Right ventricle myocardium superior (tissue), 1 donor: Measurements from ENCODE around the gene DUSP2. TPM values are rescaled to one million over a fixed set of nuclear protein-coding genes. Genes with fewer than 3 reads are reported as not detected.

ENCODE experiments used
- ATAC-seq: fragments of 200-7000 bp; cut with Tn5 transposase; one replicate; pipeline ENCODE4 v1.9.1; 2020; ENCODE audit warnings: mild to moderate bottlenecking; ENCODE audit not compliant: poor library complexity
- DNase-seq: peaks from one replicate; pipeline ENCODE4 v3.0.0-alpha.2; 2020
- intact Hi-C: fragments of 100-400 bp; cut with DNase I; formaldehyde crosslinking; loops from one replicate; pipeline ENCODE4 v1.11.2; 2022
- total RNA-seq: library from RNA; stranded (reverse); fragmentation: NEBNext Ultra II Directional; extraction: Animal tissue kit (Norgen Biotek cat#: 25700); gene quantifications from one replicate; pipeline ENCODE4 v1.2.1, GENCODE V29; 2021
- donor health status: DM: no; HTN: yes; CAD: no; lungs with severe emphysema.

DUSP2 gene
- total RNA-seq, 1 donor from 2014 or later = 1.5 TPM

DNA sequence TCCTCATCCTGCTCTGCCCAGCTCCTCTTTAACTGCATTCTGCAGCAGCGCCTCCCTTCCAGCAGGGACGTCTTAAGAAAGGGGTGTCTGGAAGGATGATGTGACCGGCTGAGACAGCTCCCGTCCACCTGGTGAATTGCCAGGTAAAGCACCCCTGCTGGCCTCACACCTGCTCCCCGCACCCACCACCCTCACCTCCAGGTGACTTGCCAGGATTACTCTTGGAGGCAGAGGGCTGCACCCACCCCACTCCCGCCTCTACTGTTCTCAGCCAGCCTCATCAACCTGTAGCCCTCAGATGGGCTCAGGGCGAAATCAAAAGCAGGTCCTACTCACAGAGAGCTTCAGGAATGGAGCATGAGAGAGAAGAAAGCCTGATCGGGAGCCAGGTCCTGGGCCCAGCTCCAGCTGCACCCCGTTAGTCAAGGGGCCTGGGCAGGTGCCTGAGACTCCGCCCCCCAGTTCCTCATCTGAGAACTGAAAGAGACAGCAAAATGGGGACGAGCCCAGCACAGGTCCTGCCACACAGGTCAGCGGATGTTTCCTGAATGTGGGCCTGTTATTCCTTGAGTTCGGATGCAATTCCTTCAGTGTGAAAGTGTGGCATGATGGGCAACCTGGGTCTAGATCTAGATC is 34.5 kb downstream of the DUSP2 start:
- intact Hi-C loops = loop anchor here (5.0 kb wide), 1 partner anchor 33 kb away; no protein-coding TSS in a partner anchor
- ATAC-seq (no peak), DNase-seq (no peak)

DNA sequence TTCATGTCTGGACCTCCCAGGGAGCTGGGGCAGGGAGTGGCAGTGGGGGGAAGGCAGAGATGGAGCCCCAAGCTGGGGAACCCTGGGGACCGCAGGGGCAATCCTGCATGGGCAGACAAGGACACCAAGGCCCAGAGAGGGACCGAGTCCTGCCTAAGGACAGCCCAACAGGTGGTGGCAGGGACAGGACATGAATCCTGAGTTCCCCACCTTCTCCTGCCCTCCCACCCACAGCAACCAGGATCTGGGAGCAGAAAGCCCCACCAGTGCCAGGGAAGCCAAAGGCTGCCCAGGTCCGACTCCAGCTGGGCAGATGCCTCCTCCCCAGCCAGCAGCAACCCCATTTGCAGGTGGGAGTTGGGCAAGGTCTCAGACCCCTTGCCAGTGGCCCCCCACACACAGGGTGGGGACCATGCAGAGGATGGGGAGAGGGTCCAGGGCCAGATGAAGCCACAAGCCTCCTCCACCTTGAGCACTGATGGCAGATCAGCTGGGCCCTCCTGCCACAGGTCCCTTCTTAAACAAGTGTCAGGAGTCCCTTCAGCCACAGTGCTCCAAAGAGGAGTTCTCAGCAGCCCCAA is 35.2 kb downstream of the DUSP2 start:
- intact Hi-C loops = loop anchor here (5.0 kb wide), 1 partner anchor 33 kb away; no protein-coding TSS in a partner anchor
- ATAC-seq (no peak), DNase-seq (no peak)

DNA sequence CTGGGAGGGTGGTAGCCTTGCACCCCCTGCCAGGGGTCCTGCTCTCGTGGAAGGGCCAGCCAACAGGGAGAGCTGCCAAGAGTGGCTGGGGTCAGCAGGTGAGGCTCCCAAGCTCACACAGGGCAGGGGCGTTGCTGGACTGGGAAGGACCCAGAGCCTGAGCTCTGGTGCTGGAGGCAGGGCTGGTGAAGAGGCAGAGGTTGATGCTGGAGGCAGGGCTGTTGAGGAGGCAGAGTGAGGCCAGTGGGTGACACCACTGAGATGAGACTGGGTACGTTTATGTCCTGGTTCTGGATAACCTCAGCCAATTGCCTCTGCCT is 35.9 kb downstream of the DUSP2 start:
- DNase-seq (no peak), ATAC-seq (peak; percentile 18)
- intact Hi-C loops = no loop called here

DNA sequence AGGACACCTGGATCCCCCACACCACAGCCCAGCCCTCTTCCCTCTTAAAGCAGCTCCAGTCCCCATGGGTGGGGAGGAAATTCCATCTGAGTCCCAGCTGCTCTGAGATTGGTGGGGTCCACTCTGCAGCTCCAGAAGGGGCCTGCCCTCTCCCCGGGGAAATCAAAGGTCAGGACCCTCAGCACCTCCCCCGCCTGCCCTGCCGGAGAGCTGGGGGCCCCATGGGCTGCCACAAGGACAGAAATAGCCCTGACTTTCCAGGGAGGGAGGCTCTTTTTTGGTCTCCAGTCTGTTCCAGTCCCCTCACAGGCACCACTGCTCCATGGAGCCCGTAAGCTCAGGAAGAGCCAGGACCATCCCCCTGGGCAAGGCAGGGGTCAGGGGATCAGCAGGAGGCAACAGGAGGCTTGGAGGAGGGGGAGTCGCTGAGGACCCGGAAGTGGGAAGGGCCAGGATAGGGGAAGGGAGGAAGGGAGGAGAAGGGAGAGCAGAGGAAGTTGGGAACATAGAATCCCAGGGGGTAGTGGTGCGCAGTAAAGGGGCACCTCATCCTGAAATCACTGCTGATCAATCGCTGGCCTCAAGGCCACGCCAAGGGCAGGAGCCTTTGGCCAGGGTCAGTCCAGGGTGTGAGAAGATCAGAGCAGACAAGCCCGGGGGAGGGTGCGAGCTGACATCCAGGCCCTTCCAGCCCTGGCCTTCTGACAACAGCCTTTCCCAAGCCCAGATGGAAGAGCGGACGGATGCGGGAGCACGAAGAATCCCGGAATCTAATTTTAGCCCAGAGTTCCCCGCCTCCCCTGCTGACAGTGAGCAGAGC is 36.5 kb downstream of the DUSP2 start:
- intact Hi-C loops = no loop called here
- DNase-seq (peak; percentile 76), ATAC-seq (peak; percentile 71)

DNA sequence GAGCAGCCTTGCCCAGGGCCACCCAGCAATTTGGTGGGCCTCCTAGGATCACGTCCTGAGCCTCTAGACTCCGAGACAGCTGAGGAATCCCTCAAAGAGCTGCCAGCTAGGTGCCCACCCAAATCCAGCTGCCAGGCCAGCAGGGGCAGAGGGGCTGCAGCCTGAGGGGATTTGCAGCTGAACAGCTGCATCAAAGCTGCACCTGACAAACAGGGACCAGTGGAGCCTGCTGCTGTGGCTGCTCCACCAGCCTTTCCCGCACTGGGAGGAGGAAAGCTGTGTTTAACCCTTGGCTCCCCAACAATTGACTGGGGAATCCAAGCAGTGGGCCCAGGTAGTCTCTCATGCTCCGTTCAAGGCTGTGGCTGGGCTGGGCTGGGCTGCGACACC is 37.1 kb downstream of the DUSP2 start:
- ATAC-seq (no peak), DNase-seq (no peak)
- intact Hi-C loops = no loop called here

DNA sequence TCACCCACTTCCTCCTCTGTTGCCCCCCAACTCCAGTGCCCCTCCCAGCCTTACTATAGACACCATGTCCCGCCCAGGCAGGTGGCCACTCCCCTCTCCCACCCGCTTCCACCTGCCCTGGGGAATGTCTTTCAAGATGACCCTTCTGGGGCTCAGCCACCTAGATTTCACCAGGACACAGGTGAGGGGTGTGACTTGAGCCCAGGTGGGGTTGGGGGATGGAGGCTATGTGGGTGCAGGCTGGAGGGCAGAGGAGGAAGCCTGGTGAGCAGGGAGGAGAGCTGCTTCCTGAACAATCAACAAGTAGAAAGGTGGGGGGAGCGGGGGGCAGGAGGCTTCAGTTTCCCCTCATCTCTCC is 37.6 kb downstream of the DUSP2 start:
- intact Hi-C loops = no loop called here
- no peak for ATAC-seq
- DNase-seq = no peak

DNA sequence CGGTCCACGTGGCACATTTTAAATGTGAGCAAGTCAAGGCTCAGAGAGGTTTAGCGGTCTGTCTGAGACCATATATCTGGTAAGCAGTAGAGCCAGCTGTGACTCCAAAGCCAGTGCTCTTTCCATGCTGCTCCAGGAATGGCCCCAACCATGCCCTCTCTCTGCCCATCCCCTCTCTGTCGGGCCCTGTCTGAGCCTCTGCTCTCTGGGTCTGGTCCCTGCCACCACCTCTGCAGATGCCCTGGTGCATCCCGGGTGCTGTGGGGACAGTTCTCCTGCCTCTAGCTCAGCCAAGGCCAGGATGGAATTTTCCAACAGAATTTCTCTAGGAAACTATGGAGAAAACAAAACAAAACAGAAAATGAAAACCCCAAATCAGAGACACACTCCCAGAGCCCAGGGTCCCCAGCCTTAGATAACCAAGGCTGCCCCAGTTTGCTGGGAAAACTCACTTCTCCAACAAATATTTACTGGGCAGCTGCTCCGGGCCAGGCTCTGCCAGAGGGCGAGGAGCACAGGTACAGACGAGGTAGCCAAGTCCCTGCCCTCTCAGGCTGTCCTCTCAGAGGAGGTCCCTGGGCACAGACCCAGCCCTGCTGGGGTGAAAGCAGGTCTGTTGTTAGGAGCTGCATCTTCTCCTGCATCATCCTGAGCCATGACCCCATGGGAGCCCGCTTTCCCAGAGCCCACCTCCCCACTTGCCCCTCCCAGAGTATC is 38.1 kb downstream of the DUSP2 start:
- intact Hi-C loops = no loop called here
- ATAC-seq (no peak), DNase-seq (no peak)

DNA sequence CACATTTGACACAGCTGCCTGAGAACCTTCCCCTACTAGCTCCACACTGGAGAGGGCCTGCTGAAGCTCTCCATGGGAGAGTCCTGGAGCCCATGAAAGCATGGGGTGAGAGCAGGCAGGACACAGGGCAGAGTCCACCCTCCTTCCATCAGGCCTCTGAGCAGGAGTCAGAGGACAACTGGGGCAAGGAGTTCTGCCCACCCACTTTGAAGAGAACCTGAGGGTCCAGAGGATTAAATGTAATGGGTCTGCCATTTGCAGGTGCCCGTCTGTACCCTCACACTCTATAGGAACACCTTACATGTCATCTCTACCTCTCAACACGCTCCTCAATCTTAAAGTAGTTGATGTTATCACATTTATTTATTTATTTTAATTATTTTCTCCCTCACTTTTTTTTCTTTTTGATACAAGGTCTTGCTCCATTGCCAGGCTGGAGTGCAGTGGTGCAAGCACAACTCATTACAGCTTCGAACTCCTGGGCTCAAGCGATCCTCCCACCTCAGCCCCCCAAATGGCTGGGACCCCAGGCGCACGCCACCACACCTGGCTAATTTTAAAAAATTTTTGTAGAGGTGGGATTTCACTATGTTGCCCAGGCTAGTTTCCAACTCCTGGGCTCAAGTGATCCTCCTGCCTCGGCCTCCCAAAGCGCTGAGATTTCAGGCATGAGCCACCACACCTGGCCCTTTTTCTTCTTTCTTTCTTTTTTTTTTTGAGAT is 39.1 kb downstream of the DUSP2 start:
- no peak for DNase-seq
- no peak for ATAC-seq
- intact Hi-C loops = no loop called here

GRCh38 chr2:96105152-96105915 is 39.9 kb downstream of the DUSP2 start:
- DNase-seq = no peak
- ATAC-seq = no peak

GRCh38 chr2:96104487-96104861 is 40.8 kb downstream of the DUSP2 start:
- intact Hi-C loops = no loop called here
- ATAC-seq = no peak
- no peak for DNase-seq

More at GRCh38 chr2:96105152-96105915, 39.9 kb downstream of the DUSP2 start:
- intact Hi-C loops = no loop called here

GRCh38 chr2:96103761-96104486 is 41.3 kb downstream of the DUSP2 start:
- ATAC-seq = peak; percentile 77
- intact Hi-C loops = no loop called here
- DNase-seq = no peak

GRCh38 chr2:96103187-96103601 is 42.0 kb downstream of the DUSP2 start:
- ATAC-seq = no peak
- intact Hi-C loops = no loop called here
- no peak for DNase-seq

DNA sequence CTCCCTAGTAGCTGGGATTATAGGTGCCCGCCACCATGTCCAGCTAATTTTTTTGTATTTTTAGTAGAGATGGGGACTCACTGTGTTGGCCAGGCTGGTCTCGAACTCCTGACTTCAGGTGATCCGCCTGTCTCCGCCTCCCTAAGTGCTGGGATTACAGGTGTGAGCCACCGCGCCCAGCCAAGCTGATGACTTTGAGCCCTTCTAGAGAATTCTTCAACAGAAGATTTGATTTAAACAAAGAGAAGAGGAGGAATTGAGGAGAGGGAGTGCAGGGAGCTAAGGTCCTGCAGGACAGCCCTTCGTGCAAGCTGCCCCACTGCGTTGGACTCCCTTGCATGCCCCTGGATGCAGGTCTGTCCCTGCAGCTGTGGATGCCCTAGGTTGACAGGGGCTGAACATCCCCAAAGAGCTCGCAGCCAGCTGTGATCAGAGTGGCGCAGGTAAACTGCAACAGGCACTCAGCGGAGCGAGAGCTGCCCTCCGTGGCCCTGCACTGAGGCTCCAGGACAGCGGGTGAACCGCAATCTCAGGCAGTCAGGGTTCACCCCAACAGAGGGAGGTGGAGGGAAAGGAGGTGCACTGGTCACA is 42.5 kb downstream of the DUSP2 start:
- intact Hi-C loops = no loop called here
- no peak for ATAC-seq

DNA sequence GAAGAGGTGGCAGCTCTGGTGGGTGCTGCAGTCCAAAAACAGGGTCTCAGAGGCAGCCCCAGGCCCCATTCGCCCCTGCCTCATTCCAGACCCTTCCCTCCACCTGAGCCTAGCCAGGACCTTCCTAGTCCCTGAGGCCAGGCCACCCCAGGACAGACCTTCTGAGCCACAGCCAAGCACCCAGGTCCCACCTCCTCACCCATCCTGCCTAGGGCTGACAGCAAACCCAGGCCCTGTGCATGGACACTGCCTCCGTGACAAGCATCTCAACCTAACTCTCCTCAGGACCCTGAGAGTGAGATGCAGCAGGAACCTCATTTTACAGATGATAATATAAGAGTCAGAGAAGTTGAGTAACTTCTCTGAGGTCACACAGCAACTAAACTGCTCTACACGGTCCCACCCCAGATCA is 44.3 kb downstream of the DUSP2 start:
- intact Hi-C loops = no loop called here
- no peak for DNase-seq
- no peak for ATAC-seq

More for the DNA sequence above, 42.5 kb downstream of the DUSP2 start:
- no peak for DNase-seq

DNA sequence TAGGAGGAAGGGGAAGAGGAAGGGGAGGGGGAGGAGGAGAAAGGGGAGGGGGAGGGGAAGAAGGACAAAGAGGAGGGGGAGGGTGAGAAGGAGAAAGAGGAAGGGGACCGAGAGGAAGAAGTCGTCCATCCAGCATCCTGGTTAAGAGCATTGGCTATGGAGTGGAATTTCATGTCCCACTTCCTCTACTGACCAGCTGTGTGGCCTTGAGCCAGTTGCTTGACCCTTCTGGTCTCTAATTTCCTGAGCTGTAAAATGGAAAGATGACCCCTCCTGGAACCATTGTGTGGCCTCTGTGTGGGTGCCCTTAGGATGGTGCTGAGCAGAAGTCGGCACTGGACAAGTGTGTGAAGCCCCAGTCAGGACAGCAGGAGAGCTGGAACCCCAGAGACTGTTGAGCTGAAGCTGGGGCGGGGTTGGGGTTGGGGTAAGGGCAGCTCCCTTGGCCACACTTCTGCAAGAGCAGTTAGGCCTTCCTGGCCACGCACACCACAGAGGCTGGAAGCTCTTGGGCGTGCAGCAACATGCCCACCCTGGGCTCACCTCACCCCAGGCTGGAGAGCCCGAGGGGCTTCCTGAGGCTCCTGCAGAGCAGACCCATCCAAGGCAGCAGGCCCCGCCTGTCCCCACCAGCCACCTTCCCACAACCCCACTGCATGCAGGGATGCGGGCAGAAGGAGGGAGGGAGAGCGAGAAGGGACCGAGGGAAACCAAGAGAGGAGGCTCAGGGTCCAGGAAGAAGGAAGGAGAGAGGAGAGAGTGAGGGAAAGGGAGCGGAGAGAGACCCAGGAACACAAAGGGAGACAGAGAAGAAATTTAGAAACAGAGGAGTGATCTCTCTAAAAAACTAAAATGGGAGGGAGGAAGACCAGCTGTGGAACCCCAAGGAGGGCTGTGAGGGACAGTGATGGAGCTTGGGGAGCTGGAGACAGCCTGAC is 45.1 kb downstream of the DUSP2 start:
- no peak for DNase-seq
- intact Hi-C loops = no loop called here
- ATAC-seq = no peak

DNA sequence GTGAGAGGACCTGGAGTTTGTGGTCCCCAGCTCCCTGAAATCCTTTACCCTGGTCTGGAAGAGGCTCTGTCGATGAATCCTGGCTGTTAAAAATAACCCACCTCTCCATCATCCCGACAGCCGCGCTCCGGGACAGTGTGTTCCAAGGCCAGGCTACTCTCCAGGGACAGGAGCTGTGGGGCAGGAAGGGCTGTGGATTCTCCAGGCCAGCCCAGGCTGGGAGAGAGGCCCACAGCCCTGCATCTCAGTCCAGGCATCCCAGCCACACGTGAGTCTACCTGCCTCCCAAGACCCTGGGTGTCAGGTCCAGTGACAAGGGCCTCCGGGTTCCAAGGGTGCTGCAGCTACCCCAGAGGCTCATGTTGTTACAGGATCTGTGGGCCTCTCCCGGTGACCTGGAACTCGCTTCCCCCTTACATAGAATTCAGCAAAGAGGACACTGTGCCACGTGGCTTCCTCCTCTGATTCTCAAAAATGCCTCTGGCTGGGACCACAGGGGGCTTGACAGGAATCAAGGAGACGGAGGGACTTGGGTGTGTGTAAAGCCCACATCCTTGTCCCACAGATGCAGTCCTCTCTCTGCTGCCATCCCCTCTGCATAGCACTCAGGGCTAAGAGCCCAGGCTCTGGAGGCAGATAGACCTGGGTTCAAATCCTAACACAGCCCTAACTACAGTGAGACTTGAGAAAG is 46.2 kb downstream of the DUSP2 start:
- peak; percentile 94 for ATAC-seq
- DNase-seq = peak; percentile 82
- intact Hi-C loops = no loop called here
